GM18498 (cell line): ENCODE measurements around the gene FCER1G.
"Not testable (repeated sequence)": the region's sequence is repeated elsewhere in the genome, so short reads cannot be mapped to it uniquely, and the experiment has no call there.

Source experiments
- ATAC-seq: cut with Tn5 transposase; IDR thresholded peaks from one replicate; pipeline ENCODE4 v1.9.1; 2021; ENCODE audit warnings: mild to moderate bottlenecking, moderate library complexity; ENCODE audit not compliant: unreplicated experiment

Gene FCER1G

GRCh38 chr1:161201836-161202712 is 13.0 kb upstream of the FCER1G start, which contains the start of gene NDUFS2:
TSS of gene NDUFS2 (plus strand) at chr1:161202367. CDS start at chr1:161202386, 19 bp downstream.
- peak; percentile 94 for ATAC-seq

- ATAC-seq: no peak
These were observed 8.5 kb upstream of the FCER1G start for GRCh38 chr1:161206411-161207140.

- no peak for ATAC-seq
These were observed 7.9 kb upstream of the FCER1G start for GRCh38 chr1:161207173-161207572.

GRCh38 chr1:161209790-161210409 is 5.2 kb upstream of the FCER1G start:
- peak; percentile 81 for ATAC-seq

GRCh38 chr1:161214369-161214768 is 726 bp upstream of the FCER1G start:
- no peak for ATAC-seq

GRCh38 chr1:161216945-161217712 is 2.0 kb downstream of the FCER1G start:
- peak; percentile 85 for ATAC-seq

GRCh38 chr1:161217831-161218230 is 2.7 kb downstream of the FCER1G start:
- ATAC-seq: no peak

- no peak for ATAC-seq
These were observed 3.4 kb downstream of the FCER1G start for GRCh38 chr1:161218301-161219077.

GRCh38 chr1:161219078-161219892 is 4.2 kb downstream of the FCER1G start:
- ATAC-seq: no peak

- ATAC-seq: no peak
These were observed 4.9 kb downstream of the FCER1G start for GRCh38 chr1:161220002-161220401.

- no peak for ATAC-seq
These were observed 7.3 kb downstream of the FCER1G start for GRCh38 chr1:161222175-161223019.

- no peak for ATAC-seq
These were observed 9.0 kb downstream of the FCER1G start for GRCh38 chr1:161223805-161224694.

- not testable (repeated sequence) for ATAC-seq
These were observed 9.6 kb downstream of the FCER1G start for GRCh38 chr1:161224695-161225087.

- no peak for ATAC-seq
These were observed 10.1 kb downstream of the FCER1G start for GRCh38 chr1:161225178-161225533.

GRCh38 chr1:161225534-161226319 is 10.6 kb downstream of the FCER1G start, which contains the start of gene TOMM40L:
TSS of gene TOMM40L (plus strand) at chr1:161226060. CDS start at chr1:161226490, 430 bp downstream.
- ATAC-seq: peak; percentile 95

GRCh38 chr1:161226320-161226711 is 11.2 kb downstream of the FCER1G start:
- ATAC-seq: no peak
